Urothelium cell line (cell line): Measurements from ENCODE around the gene ATP13A2.

Experiments used
- DNase-seq: peaks from one replicate; pipeline ENCODE4 v3.0.0; 2011; ENCODE audit warnings: low spot score, mixed read lengths
- FAIRE-seq: peaks from 2 replicates; lab custom pipeline; 2011; peaks lifted over from hg19 to GRCh38; lab: Jason Lieb, UNC

The ATP13A2 gene

GRCh38 chr1:17011439-17012307, at the start of gene ATP13A2:
Gene ATP13A2 (minus strand): TSS chr1:17011928. CDS start chr1:17011738, 190 bp downstream.
- DNase-seq (peak; percentile 94), FAIRE-seq (peak; percentile 69)

- DNase-seq, result no peak
- no peak for FAIRE-seq
These were observed 49.8 kb upstream of the ATP13A2 start for GRCh38 chr1:17061486-17061885.

- FAIRE-seq (no peak), DNase-seq (no peak)
These were observed 48.6 kb upstream of the ATP13A2 start for GRCh38 chr1:17060306-17060749.

- no peak for FAIRE-seq
These were observed 47.9 kb upstream of the ATP13A2 start for GRCh38 chr1:17059391-17060305.

GRCh38 chr1:17056551-17056950, 44.8 kb upstream of the ATP13A2 start:
- no peak for FAIRE-seq
- DNase-seq, result no peak

More at GRCh38 chr1:17059391-17060305, 47.9 kb upstream of the ATP13A2 start:
- DNase-seq, result peak; percentile 75

- DNase-seq, result no peak
These were observed 44.1 kb upstream of the ATP13A2 start for GRCh38 chr1:17055801-17056200.

GRCh38 chr1:17053685-17054410, 42.1 kb upstream of the ATP13A2 start, which contains the start of gene SDHB:
Gene SDHB (minus strand): TSS chr1:17054032. CDS start chr1:17054019, 13 bp downstream.
- DNase-seq (peak; percentile 98), FAIRE-seq (peak; percentile 93)

More at GRCh38 chr1:17055801-17056200, 44.1 kb upstream of the ATP13A2 start:
- no peak for FAIRE-seq

GRCh38 chr1:17053086-17053684, 41.5 kb upstream of the ATP13A2 start:
- DNase-seq (no peak), FAIRE-seq (no peak)

GRCh38 chr1:17052641-17053040, 40.9 kb upstream of the ATP13A2 start:
- FAIRE-seq (no peak), DNase-seq (no peak)

- FAIRE-seq (no peak), DNase-seq (no peak)
These were observed 40.3 kb upstream of the ATP13A2 start for GRCh38 chr1:17052038-17052437.

- DNase-seq, result no peak
- no peak for FAIRE-seq
These were observed 36.2 kb upstream of the ATP13A2 start for GRCh38 chr1:17047924-17048323.

GRCh38 chr1:17046334-17046657, 34.6 kb upstream of the ATP13A2 start:
- DNase-seq (no peak), FAIRE-seq (no peak)

- FAIRE-seq (no peak), DNase-seq (peak; percentile 44)
These were observed 34.1 kb upstream of the ATP13A2 start for GRCh38 chr1:17045634-17046333.

GRCh38 chr1:17045150-17045549, 33.4 kb upstream of the ATP13A2 start:
- FAIRE-seq, result no peak

GRCh38 chr1:17043676-17044075, 31.9 kb upstream of the ATP13A2 start:
- no peak for FAIRE-seq
- no peak for DNase-seq

More at GRCh38 chr1:17045150-17045549, 33.4 kb upstream of the ATP13A2 start:
- no peak for DNase-seq

GRCh38 chr1:17040135-17040534, 28.4 kb upstream of the ATP13A2 start:
- FAIRE-seq (no peak), DNase-seq (no peak)

- DNase-seq, result no peak
- FAIRE-seq, result no peak
These were observed 27.8 kb upstream of the ATP13A2 start for GRCh38 chr1:17039522-17039921.

GRCh38 chr1:17033481-17033880, 21.8 kb upstream of the ATP13A2 start:
- FAIRE-seq, result no peak
- DNase-seq, result no peak

GRCh38 chr1:17032741-17033140, 21.0 kb upstream of the ATP13A2 start:
- FAIRE-seq (no peak), DNase-seq (no peak)

GRCh38 chr1:17031436-17031835, 19.7 kb upstream of the ATP13A2 start:
- no peak for FAIRE-seq
- DNase-seq, result no peak
